ENCODE measurements around the gene PRPF31.
"Not testable (repeated sequence)": the region's sequence is repeated elsewhere in the genome, so short reads cannot be mapped to it uniquely, and the experiment has no call there.

Gene PRPF31

DNA sequence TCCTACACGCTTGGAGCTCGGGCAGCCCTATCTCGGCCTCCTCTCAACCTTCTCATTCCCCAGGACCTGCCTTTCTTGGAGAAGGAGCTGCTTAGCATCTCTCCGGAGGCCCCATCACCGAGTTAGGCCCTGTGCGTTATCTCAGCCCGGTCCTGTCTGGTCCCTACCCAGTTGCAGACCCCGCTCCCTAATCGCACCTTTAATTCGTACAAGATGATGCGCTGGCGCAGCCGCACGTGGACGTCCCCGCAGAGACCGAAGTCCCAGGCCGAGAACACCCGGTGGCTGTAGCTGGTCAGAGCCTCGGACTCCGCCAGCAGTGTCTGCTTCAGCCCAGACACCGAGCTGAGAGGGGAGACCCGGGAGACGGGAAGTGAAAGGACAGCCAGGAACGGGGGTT is 49.7 kb downstream of the PRPF31 start:
- DNase-seq: no peak

DNA sequence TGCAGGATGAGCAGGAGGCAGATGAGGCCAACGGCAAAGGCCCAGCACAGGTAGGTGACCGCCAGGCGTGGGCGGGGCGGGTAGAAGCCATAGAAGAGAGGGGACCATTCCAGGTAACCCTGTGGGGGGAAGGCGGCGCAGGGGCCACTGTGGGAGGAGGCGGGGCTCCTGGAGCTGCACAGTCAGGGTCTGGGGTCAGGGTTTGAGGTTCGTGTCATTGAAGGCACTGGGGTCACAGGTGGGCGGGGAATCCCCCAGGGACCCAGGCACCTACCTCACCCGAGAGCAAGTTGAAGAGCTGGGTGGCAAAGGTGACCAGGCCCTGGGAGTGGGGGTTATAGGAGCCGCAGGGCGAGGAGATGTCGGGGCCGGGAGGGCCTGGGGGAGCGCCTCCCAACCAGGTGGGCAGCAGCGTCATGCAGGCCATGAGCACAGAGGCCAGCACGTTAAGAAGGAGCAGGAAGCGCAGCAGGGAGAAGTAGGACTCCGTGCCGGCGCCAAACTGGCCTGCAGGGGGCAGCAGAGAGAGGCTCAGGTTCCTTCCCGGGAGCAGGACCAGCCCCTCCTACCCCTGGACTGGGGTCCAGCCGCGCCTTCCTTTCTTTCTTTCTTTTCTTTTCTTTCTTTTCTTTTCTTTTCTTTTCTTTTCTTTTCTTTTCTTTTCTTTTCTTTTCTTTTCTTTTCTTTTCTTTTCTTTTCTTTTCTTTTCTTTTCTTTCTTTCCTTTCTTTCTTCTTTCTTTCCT is 52.8 kb downstream of the PRPF31 start:
- DNase-seq: peak; percentile 96

DNA sequence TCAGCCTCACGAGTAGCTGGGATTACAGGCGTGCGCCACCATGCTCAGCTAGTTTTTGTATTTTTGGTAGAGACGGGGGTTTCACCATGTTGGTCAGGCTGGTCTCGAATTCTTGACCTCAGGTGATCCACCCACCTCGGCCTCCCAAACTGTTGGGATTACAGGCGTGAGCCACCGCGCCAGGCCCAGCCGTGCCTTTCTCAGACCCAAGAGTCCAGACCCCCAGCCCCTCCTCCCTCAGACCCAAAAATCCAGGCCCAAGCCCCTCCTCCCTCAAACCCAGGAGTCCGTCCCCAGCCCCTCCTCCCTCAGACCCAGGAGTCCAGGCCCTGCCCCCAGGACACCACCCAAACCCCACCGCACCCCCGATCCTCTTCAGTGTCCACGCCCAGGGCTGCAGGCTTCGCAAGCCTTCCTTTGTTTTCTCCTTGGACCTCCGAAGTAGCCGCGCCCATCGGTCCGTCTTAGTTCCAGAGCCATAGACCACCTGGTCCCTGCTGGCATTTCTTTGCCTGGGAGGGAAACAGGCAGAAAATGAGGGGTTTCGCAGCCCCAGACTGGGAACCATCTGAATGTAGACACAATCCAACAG is 53.7 kb downstream of the PRPF31 start:
- no peak for DNase-seq

DNA sequence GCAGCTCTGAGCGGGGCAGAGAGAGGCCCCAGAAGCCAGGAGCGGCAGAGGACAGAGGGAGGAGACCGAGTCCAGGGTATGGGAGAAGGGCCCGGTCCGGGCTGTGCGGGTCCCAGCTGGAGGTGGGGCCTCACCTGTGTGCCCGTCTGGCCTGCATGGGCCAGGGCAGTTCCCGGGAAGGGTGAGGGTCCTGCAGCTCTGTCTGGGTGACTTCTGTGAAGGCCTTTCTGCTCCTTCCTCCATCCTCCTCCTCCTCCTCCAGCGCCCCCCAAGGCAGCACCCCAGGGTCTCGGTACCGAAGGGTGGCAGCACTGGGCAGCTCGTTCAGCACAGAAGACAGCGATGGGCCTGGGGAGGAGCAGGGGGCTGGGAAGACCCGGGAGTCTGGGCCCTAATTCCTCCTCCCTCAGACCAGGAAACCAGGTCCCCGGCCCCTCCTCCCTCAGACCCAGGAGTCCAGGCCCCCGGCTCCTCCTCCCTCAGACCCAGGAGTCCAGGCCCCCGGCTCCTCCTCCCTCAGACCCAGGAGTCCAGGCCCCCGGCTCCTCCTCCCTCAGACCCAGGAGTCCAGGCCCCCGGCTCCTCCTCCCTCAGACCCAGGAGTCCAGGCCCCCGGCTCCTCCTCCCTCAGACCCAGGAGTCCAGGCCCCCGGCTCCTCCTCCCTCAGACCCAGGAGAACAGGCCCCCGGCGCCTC is 56.3 kb downstream of the PRPF31 start:
- DNase-seq: not testable (repeated sequence)

DNA sequence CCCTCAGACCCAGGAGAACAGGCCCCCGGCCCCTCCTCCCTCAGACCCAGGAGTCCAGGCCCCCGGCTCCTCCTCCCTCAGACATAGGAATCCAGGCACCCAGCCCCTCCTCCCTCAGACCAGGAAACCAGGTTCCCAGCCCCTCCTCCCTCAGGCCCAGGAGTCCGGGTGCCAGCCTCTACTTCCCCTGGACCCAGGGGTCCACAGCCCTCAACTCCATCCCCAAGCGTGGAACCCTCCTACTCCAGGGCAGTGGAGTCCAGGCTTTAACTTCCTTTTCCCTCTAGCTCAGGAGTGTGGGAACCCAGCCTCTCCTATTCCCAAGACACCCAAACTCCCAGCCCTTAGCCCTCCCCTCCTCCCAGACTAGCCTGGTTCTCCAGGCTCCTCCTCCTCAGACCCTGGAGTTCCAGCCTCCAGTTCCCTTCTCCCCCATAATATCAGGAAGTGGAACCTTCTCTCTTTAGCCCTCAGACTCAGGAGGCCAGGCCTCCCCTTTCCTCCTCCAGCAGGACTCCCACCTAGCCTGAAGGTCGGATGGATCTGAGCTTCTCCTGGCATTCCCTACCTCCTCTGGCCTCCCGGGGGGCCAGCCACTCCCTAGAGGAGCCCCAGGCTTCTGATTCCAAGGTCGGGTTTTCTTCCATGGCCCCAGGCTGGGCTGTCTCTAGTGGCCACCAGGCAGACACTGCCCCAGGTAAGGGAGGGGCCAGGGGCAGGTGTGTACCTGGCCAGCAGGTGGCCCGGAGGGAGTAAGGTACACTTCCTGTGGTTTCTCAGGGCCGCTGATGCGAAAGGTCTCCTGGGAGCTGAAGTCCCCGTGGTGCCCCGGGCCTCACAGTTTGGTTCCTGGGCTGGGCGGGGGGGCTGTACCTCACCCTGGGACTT is 57.2 kb downstream of the PRPF31 start, which contains the start of gene TMC4:
TSS of gene TMC4 (minus strand) at position 690 of the 888 bp plus-strand sequence. CDS start at position 647, 43 bp downstream.
- no peak for DNase-seq

DNA sequence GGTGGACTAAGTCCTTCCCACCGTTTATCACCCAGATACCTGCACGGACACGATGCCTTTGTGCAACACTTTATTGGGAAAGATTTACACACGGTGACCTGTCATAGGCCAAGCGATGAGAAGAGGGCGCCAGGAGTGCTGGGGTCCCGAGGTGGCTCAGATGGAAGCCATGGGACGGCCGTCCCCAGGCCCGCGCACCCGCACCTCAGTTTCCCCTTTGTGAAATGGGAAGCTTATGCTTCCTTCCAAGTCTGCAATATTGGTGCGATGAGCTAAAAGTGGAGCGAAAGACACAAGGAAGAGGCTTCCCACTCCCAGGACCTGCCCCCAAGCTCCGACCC is 57.8 kb downstream of the PRPF31 start:
- DNase-seq: no peak

DNA sequence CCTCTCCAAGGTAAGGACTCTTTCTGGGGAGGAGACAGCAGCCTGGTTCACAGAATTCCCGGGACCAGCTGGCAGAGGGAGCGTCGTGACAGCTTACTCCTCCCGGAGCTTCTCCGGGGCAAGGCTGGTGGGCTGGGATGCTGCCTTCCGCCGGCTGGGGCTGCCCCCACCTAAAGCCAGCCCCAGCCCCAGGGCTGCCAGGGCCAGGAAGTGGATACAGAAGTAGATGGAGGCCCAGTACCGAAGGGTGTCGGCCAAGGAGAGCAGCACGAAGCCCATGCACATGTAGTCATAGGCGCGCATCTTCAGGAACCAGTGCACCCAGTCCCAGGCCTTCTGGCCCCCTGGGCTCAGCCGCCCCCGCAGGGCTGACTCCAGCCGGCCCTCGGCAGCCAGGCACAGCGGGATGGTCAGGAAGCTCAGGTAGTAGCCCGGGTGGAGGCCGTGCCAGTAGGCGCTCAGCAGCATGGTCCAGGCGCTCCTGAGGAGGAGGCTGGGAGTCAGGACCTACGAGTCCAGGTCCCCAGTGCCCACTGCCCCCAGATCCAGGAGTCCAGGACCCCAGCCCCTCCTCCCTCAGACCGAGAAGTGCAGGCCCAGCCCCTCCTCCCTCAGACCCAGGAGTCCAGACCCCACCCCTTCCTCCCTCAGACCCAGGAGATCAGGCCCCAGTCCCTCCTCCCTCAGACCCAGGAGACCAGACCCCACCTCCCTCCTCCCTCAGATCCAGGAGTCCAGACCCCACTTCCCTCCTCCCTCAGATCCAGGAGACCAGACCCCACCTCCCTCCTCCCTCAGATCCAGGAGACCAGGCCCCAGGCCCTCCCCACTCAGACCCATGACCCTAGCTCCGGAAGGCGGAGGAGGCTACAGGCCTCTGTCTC is 58.6 kb downstream of the PRPF31 start:
- no peak for DNase-seq

DNA sequence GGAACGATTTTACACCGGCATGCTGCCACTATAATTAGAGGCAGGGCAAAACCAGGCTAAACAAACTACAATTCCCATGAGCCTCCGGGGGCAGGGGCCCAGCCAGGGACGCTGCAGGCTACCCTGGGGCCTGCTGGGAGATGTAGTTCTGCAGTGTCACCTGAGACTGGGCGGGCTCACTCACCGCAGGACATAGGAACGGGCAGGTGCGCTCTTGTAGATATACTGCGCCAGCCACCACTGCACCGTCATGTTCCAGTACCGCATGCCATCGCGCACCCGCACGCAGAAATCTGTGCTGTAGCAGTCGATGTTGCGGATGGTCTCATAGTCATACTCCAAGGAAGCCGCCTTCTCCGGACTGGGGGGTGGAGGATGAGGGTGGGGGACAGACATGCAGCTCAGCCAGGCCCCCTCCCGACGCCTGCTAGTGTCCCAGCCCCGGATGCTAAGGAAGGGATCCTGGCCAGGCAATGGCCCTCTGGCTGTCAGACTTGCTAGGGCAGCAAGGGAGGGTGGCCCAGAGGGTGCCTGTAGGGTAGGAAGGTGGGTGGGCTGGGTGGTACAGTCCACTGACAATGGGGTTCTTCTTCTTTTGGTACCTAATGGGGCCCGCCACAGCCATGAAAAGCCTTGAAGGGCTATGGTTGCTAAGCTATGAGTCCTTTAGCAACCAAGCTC is 63.2 kb downstream of the PRPF31 start:
- peak; percentile 62 for DNase-seq

DNA sequence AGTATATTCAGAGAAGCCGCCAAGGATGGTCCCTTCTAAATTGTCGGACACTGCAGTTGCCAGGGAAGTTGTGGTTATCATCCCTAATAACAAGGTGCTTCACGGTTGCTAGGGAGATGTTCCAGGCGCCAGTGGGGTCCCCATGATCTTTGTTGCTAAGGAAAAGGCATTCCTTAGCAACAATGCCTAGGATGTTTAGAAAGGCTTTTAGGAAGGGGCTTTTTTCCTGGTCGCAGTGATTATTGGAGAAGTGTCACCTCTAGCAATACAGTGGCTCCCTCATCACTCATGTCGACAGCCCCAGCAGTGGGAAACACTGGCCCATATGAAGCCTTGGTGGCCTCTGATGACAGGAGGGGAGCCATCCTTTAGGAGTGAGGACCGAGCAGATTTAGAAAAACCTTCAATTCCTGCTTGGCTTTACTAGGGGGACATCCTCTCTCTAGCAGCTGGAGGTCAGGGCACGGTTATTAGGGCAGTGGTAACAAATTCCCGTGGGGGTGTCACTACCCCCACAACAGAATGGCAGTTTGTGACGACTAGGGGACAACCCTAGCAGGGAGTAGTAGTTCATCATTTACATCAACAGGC is 63.8 kb downstream of the PRPF31 start:
- no peak for DNase-seq

DNA sequence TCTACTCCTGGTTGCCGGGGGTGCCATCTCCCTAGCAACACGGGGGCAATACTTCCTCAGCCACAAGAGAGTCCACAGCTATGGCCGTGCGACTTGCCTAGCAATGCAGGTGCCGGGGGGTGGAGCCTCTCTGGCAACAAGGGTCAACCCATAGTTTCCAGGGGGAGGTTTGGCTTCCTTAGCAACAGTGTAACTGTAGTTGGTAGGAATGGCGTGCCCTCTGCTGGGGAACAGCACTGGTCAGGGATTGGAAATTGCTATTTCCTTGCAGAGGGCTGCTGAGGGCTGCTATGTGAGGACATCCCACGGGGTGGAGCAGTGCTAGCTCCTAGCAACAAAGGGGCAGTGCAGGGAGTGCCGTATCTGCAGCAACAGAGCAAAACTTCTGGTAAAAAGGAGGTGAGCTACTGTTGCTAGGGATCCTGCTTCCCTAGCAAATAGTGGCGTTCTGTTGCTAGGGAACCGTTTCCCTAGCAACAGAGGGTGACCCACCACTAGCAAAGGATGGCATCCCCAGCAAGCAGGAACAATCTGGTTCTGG is 64.4 kb downstream of the PRPF31 start:
- DNase-seq: no peak

DNA sequence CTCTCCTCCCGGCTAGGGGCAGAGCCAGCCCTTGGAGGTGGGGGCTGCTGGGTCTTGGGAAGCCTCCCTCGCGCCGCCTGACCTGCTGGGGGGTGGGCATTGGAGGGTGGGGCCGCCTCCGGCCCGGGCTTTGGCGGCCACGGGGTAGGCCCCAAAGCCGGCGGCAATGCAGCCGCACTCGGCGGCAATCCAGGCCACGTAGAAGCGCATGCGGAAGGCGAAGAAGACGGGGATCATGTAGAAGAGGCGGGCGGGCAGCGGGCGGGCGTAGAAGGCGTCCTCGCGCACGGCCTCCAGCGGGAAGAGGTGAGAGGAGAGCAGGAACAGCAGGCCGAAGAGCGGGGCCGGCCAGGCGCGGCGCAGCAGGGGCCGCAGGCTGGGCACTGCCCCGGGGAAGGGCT is 65.1 kb downstream of the PRPF31 start:
- no peak for DNase-seq
